ENCODE measurements around the gene LEPROT.

GRCh38 chr1:65399003-65399402 is 21.5 kb upstream of the LEPROT start:
- TF ChIP-seq, protein P1, sequence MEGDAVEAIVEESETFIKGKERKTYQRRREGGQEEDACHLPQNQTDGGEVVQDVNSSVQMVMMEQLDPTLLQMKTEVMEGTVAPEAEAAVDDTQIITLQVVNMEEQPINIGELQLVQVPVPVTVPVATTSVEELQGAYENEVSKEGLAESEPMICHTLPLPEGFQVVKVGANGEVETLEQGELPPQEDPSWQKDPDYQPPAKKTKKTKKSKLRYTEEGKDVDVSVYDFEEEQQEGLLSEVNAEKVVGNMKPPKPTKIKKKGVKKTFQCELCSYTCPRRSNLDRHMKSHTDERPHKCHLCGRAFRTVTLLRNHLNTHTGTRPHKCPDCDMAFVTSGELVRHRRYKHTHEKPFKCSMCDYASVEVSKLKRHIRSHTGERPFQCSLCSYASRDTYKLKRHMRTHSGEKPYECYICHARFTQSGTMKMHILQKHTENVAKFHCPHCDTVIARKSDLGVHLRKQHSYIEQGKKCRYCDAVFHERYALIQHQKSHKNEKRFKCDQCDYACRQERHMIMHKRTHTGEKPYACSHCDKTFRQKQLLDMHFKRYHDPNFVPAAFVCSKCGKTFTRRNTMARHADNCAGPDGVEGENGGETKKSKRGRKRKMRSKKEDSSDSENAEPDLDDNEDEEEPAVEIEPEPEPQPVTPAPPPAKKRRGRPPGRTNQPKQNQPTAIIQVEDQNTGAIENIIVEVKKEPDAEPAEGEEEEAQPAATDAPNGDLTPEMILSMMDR (optimal IDR thresholded peaks at IDR 0.05 in 1 of 3, IDR thresholded peaks at IDR 0.05 in 1 of 3, conservative IDR thresholded peaks at IDR 0.05 in 1 of 3; ENCODE audit: extremely low read depth in 1 of 3, insufficient read depth in 2 of 3, low read length in 3 of 3) = no peak
- TF ChIP-seq EZH2 (IDR thresholded peaks at IDR 0.05; ENCODE audit: low read length) = no peak
